ENCODE measurements around the gene VWCE. TPM values are rescaled to one million over a fixed set of nuclear protein-coding genes. Genes with fewer than 3 reads are reported as not detected.

The VWCE gene
- total and polyA plus RNA-seq, 2 donors from 2014 or later, result 0.32 to 1.2 TPM

DNA sequence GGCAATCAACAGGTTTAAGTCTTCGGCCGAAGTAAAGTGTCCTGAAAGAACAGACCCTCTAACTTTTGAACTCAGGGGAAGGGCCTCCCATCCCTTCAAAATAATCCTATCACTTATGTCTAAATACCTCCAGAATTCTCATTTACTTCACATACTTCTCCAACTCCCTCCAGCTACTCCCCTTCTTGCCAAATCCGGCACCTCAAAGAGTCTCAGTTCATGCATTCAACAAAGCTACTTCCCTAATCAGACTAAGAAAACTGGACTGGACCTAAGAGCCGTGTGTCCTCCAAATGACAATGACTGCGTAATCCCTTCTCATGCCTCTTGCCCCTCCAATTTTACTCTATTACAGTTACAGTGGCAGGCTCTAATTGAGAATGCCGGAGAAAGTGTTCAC, 36.5 kb upstream of the VWCE start:
- intact Hi-C loops (cut with DNase I), result no loop called here
- H3K27ac ChIP-seq (ENCODE audit: low read depth in 2 of 2, low read length in 2 of 2), result no peak overlapping the region

GRCh38 chr11:61329871-61330270, 34.8 kb upstream of the VWCE start:
- Histone ChIP-seq H3K4me3 (ENCODE audit: low read length in 3 of 3) (no peak overlapping the region), H3K27ac (ENCODE audit: low read depth in 2 of 2, low read length in 2 of 2) (no peak overlapping the region), H3K9me3 (ENCODE audit: control insufficient read depth in 2 of 3, insufficient read depth in 1 of 3, low read length in 3 of 3) (no peaks in the 10 kb centered on the region), H3K36me3 (ENCODE audit: control insufficient read depth in 2 of 3, insufficient read depth in 3 of 3, low read length in 3 of 3) (peaks cover 5 to 40% (median 25%) of the 10 kb centered on the region in 3 donors), H3K9ac (ENCODE audit: low read length in 3 of 3) (no peak overlapping the region), H3K27me3 (ENCODE audit: control insufficient read depth, insufficient read depth, low read length) (no peaks in the 10 kb centered on the region), H3K4me1 (ENCODE audit: control insufficient read depth in 2 of 3, insufficient read depth in 2 of 3, low read depth in 1 of 3, low read length in 3 of 3) (peaks cover 4 to 23% (median 14%) of the 10 kb centered on the region in 3 donors)
- intact Hi-C loops (cut with DNase I), result no loop called here
- DNase-seq (no peak), FAIRE-seq (no peak)
- TF ChIP-seq, protein P1, sequence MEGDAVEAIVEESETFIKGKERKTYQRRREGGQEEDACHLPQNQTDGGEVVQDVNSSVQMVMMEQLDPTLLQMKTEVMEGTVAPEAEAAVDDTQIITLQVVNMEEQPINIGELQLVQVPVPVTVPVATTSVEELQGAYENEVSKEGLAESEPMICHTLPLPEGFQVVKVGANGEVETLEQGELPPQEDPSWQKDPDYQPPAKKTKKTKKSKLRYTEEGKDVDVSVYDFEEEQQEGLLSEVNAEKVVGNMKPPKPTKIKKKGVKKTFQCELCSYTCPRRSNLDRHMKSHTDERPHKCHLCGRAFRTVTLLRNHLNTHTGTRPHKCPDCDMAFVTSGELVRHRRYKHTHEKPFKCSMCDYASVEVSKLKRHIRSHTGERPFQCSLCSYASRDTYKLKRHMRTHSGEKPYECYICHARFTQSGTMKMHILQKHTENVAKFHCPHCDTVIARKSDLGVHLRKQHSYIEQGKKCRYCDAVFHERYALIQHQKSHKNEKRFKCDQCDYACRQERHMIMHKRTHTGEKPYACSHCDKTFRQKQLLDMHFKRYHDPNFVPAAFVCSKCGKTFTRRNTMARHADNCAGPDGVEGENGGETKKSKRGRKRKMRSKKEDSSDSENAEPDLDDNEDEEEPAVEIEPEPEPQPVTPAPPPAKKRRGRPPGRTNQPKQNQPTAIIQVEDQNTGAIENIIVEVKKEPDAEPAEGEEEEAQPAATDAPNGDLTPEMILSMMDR (IDR thresholded peaks at IDR 0.05; ENCODE audit: borderline replicate concordance, extremely low read depth, insufficient read depth), result no peak

More for the DNA sequence above, 36.5 kb upstream of the VWCE start:
- peaks cover 4 to 34% (median 17%) of the 10 kb centered on the region in 3 donors for H3K4me1 ChIP-seq (ENCODE audit: control insufficient read depth in 2 of 3, insufficient read depth in 2 of 3, low read depth in 1 of 3, low read length in 3 of 3)
- no peak for DNase-seq
- TF ChIP-seq, protein P1 (IDR thresholded peaks at IDR 0.05; ENCODE audit: borderline replicate concordance, extremely low read depth, insufficient read depth), result no peak
- H3K27me3 ChIP-seq (ENCODE audit: control insufficient read depth, insufficient read depth, low read length), result no peaks in the 10 kb centered on the region
- H3K36me3 ChIP-seq (ENCODE audit: control insufficient read depth in 2 of 3, insufficient read depth in 3 of 3, low read length in 3 of 3), result peaks cover 5 to 24% (median 12%) of the 10 kb centered on the region in 3 donors
- no peak for FAIRE-seq
- H3K4me3 ChIP-seq (ENCODE audit: low read length in 3 of 3), result peak overlapping the region; percentile 83 to 92 (median 84)
- H3K9ac ChIP-seq (ENCODE audit: low read length in 3 of 3), result peak overlapping the region; percentile 77 to 92 (median 89)
- H3K9me3 ChIP-seq (ENCODE audit: control insufficient read depth in 2 of 3, insufficient read depth in 1 of 3, low read length in 3 of 3), result no peaks in the 10 kb centered on the region

DNA sequence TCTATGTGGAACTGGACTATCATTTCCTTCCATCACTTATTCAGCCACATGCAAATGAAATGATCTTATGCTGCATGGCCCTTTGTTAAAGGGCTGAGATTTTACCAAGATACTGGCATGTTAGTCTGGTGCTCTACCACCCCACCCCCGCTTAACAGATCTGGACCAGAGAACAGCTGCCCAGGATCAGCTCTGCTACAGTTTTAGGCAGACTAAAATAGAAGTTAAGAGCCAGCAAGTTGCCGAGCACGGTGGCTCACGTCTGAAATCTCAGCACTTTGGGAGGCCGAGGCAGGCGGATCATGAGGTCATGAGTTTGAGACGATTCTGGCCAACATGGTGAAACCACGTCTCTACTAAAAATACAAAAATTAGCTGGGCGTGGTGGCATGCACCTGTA, 33.2 kb upstream of the VWCE start:
- FAIRE-seq, result no peak
- intact Hi-C loops (cut with DNase I), result no loop called here

More for the DNA sequence above, 33.2 kb upstream of the VWCE start:
- Histone ChIP-seq H3K9ac (ENCODE audit: low read length in 3 of 3) (no peak overlapping the region), H3K4me1 (ENCODE audit: control insufficient read depth in 2 of 3, insufficient read depth in 2 of 3, low read depth in 1 of 3, low read length in 3 of 3) (peaks cover 4 to 12% (median 7%) of the 10 kb centered on the region in 3 donors), H3K27me3 (ENCODE audit: control insufficient read depth, insufficient read depth, low read length) (no peaks in the 10 kb centered on the region), H3K27ac (ENCODE audit: low read depth in 2 of 2, low read length in 2 of 2) (no peak overlapping the region), H3K36me3 (ENCODE audit: control insufficient read depth in 2 of 3, insufficient read depth in 3 of 3, low read length in 3 of 3) (peaks cover 11 to 51% (median 33%) of the 10 kb centered on the region in 3 donors), H3K9me3 (ENCODE audit: control insufficient read depth in 2 of 3, insufficient read depth in 1 of 3, low read length in 3 of 3) (no peaks in the 10 kb centered on the region), H3K4me3 (ENCODE audit: low read length in 3 of 3) (no peak overlapping the region)
- DNase-seq, result no peak
- TF ChIP-seq, protein P1 (IDR thresholded peaks at IDR 0.05; ENCODE audit: borderline replicate concordance, extremely low read depth, insufficient read depth), result no peak
